Measurements from ENCODE around the gene RAB15. TPM values are rescaled to one million over a fixed set of nuclear protein-coding genes. Genes with fewer than 3 reads are reported as not detected.

Gene RAB15
- polyA plus RNA-seq, 3 donors = 0.09 to 0.14 (median 0.09) TPM

DNA sequence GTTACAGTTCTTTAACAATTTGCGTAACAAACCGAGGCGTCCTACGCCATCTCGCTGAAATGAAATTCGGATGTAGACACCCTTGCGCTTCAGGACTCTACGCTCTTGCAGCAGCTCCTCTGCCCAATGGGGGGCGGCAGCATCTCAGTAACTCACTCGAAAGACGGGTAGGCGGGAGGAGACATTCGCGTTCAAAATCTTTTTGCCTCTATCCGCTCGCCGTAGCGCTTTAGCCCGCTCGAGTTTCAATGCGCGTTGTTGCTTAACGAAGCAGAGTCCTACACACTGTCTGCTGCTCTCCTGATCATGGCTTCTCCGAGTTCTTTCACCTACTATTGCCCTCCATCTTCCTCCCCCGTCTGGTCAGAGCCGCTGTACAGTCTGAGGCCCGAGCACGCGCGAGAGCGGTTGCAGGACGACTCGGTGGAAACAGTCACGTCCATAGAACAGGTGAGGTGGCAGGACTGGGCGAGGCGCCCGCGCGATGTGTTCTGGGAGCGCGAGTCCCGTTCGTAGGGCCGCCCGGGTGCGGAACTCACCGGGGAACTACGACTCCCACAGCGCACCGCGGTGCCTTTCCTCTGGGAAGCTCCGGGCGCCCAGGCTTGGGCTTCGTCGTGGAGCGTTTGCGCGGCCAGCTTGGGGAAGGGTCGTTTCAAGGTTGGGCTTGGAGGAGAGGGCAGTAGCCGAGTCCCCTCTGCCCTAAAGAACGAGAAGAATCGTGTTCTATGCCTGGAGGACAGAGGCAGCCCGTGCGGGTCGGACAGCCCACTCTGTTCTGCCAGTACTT is 14.7 kb upstream of the RAB15 start, which contains the start of gene FNTB:
FNTB (plus strand) TSS at position 248 of the 790 bp plus-strand sequence; CDS start at position 307, 59 bp downstream.
- H3K79me2 ChIP-seq (ENCODE audit: insufficient read depth, low read length) = peaks cover 51% of the 10 kb centered on the region
- WGBS (ENCODE audit: insufficient coverage) = under 1% methylated on average over 61 of the region's 65 CpGs

More for the DNA sequence above, 14.7 kb upstream of the RAB15 start, which contains the start of gene FNTB:
- Histone ChIP-seq H2AFZ (ENCODE audit: insufficient read depth, low read depth, low read length, poor library complexity, severe bottlenecking) (peak within 1 kb of the TSS; percentile 92), H3K4me3 (replicated peaks in 1 of 3; ENCODE audit: low read depth in 2 of 3, low read length in 3 of 3) (peak within 1 kb of the TSS; percentile 76 to 97 (median 82)), H3K4me2 (replicated peaks; ENCODE audit: extremely low read depth, low read length, poor library complexity, severe bottlenecking) (peak within 1 kb of the TSS; percentile 78), H3K27me3 (ENCODE audit: control insufficient read depth in 2 of 2, insufficient read depth in 2 of 2, low read length in 2 of 2) (no peaks in the 10 kb centered on the region), H3K9ac (ENCODE audit: insufficient read depth, low read length, poor library complexity, severe bottlenecking) (peak within 1 kb of the TSS; percentile 67), H3K27ac (ENCODE audit: low read depth in 1 of 2, low read length in 2 of 2) (peak within 1 kb of the TSS; percentile 57 to 83), H4K20me1 (ENCODE audit: insufficient read depth, low read length) (no peaks in the 10 kb centered on the region), H3K36me3 (replicated peaks in 1 of 2; ENCODE audit: control insufficient read depth in 1 of 2, insufficient read depth in 2 of 2, low read length in 2 of 2) (no peaks in the 10 kb centered on the region), H3K9me3 (replicated peaks in 1 of 2; ENCODE audit: control insufficient read depth in 1 of 2, insufficient read depth in 1 of 2, low read length in 2 of 2) (no peaks in the 10 kb centered on the region), H3K4me1 (ENCODE audit: control insufficient read depth in 1 of 2, insufficient read depth in 2 of 2, low read length in 2 of 2) (peaks cover 42 to 56% of the 10 kb centered on the region in 2 donors)
- Mint-ChIP-seq H3K4me3 (peak within 1 kb of the TSS; percentile 100), H3K27me3 (ENCODE audit: low read depth in 3 of 3) (peaks cover 1 to 14% (median 3%) of the 10 kb centered on the region in 3 donors), H3K9me3 (no peaks in the 10 kb centered on the region), H3K27ac (peak within 1 kb of the TSS; percentile 95 to 99 (median 97)), H3K4me1 (peaks cover 53% of the 10 kb centered on the region), H3K36me3 (no peaks in the 10 kb centered on the region)
- TF ChIP-seq, protein P1, sequence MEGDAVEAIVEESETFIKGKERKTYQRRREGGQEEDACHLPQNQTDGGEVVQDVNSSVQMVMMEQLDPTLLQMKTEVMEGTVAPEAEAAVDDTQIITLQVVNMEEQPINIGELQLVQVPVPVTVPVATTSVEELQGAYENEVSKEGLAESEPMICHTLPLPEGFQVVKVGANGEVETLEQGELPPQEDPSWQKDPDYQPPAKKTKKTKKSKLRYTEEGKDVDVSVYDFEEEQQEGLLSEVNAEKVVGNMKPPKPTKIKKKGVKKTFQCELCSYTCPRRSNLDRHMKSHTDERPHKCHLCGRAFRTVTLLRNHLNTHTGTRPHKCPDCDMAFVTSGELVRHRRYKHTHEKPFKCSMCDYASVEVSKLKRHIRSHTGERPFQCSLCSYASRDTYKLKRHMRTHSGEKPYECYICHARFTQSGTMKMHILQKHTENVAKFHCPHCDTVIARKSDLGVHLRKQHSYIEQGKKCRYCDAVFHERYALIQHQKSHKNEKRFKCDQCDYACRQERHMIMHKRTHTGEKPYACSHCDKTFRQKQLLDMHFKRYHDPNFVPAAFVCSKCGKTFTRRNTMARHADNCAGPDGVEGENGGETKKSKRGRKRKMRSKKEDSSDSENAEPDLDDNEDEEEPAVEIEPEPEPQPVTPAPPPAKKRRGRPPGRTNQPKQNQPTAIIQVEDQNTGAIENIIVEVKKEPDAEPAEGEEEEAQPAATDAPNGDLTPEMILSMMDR (IDR thresholded peaks at IDR 0.05) = no peak
- peak; percentile 88 to 93 (median 91) for DNase-seq
- intact Hi-C loops (cut with micrococcal nuclease) = loop anchor here (5.0 to 10.0 kb wide), 4 partner anchors 72 to 442 kb away; partner anchors contain the start of genes CHURC1 (in 2 of the 2), MAX (in 2 of the 2), HSPA2 (in 1 of the 2) and PPP1R36 (in 1 of the 2)
